Stimulated activated effector memory CD8-positive, alpha-beta T cell treated with anti-CD3 and anti-CD28 coated beads, Interleukin-12 subunit alpha, Interleukin-12 subunit beta, amount 100 ng/mL, for 72 hours (primary cell): ENCODE results near the gene KCNIP2.

Experiments used
- ATAC-seq: fragments of 150-1000 bp; cut with Tn5 transposase; 2 replicates; pipeline ENCODE4 v1.10.0; 2021
- DNase-seq, 2 donors: peaks; one replicate each; pipeline ENCODE4 v3.0.0; 2021 to 2022; ENCODE audit warnings: low spot score in 2 of 2
- H3K27ac Mint-ChIP-seq: one replicate; pipeline ENCODE4 v1.8.0; 2022; ENCODE audit warnings: mild to moderate bottlenecking, mixed read lengths
- H3K36me3 Mint-ChIP-seq: one replicate; pipeline ENCODE4 v1.8.0; 2022; ENCODE audit warnings: mild to moderate bottlenecking, mixed read lengths
- H3K4me1 Mint-ChIP-seq: one replicate; pipeline ENCODE4 v1.8.0; 2022; ENCODE audit warnings: mixed read lengths
- H3K4me3 Mint-ChIP-seq: one replicate; pipeline ENCODE4 v1.8.0; 2022; ENCODE audit warnings: mild to moderate bottlenecking, mixed read lengths
- H3K9me3 Mint-ChIP-seq: one replicate; pipeline ENCODE4 v1.8.0; 2022; ENCODE audit warnings: mixed read lengths

KCNIP2 gene

GRCh38 chr10:101867931-101868330, 24.3 kb upstream of the KCNIP2 start:
- H3K27ac Mint-ChIP-seq, result no peak overlapping the region
- H3K4me1 Mint-ChIP-seq, result no peaks in the 10 kb centered on the region
- DNase-seq (no peak), ATAC-seq (no peak)
- peaks cover 24% of the 10 kb centered on the region for H3K36me3 Mint-ChIP-seq
- H3K4me3 Mint-ChIP-seq, result no peak overlapping the region
- H3K9me3 Mint-ChIP-seq, result no peaks in the 10 kb centered on the region

- peaks cover 10% of the 10 kb centered on the region for H3K36me3 Mint-ChIP-seq
- DNase-seq (no peak), ATAC-seq (no peak)
- no peak overlapping the region for H3K4me3 Mint-ChIP-seq
- H3K27ac Mint-ChIP-seq, result no peak overlapping the region
- H3K4me1 Mint-ChIP-seq, result peaks cover 14% of the 10 kb centered on the region
- peaks cover 10% of the 10 kb centered on the region for H3K9me3 Mint-ChIP-seq
These were observed 15.9 kb upstream of the KCNIP2 start for GRCh38 chr10:101859530-101859929.

- DNase-seq (no peak), ATAC-seq (peak; percentile 96)
- peaks cover 14% of the 10 kb centered on the region for H3K4me1 Mint-ChIP-seq
- H3K9me3 Mint-ChIP-seq, result peaks cover 10% of the 10 kb centered on the region
- no peak overlapping the region for H3K4me3 Mint-ChIP-seq
- peaks cover 10% of the 10 kb centered on the region for H3K36me3 Mint-ChIP-seq
- H3K27ac Mint-ChIP-seq, result peak overlapping the region; percentile 32
These were observed 15.3 kb upstream of the KCNIP2 start for GRCh38 chr10:101858723-101859500.

- ATAC-seq (no peak), DNase-seq (no peak)
- Mint-ChIP-seq H3K4me1 (peaks cover 14% of the 10 kb centered on the region), H3K4me3 (no peak overlapping the region), H3K9me3 (peaks cover 10% of the 10 kb centered on the region), H3K36me3 (peaks cover 10% of the 10 kb centered on the region), H3K27ac (peak overlapping the region; percentile 32)
These were observed 14.3 kb upstream of the KCNIP2 start for GRCh38 chr10:101857802-101858476.

- Mint-ChIP-seq H3K4me3 (no peak overlapping the region), H3K36me3 (peaks cover 10% of the 10 kb centered on the region), H3K27ac (no peak overlapping the region), H3K9me3 (peaks cover 10% of the 10 kb centered on the region), H3K4me1 (peaks cover 14% of the 10 kb centered on the region)
- DNase-seq (no peak), ATAC-seq (no peak)
These were observed 13.0 kb upstream of the KCNIP2 start for GRCh38 chr10:101856626-101857025.

- Mint-ChIP-seq H3K4me3 (no peak overlapping the region), H3K4me1 (no peaks in the 10 kb centered on the region), H3K27ac (peak overlapping the region; percentile 10), H3K9me3 (no peaks in the 10 kb centered on the region), H3K36me3 (peaks cover 17% of the 10 kb centered on the region)
- ATAC-seq, result no peak
- DNase-seq, result no peak
These were observed 8.0 kb upstream of the KCNIP2 start for GRCh38 chr10:101851411-101852116.

GRCh38 chr10:101850749-101851148, 7.1 kb upstream of the KCNIP2 start:
- Mint-ChIP-seq H3K36me3 (peaks cover 17% of the 10 kb centered on the region), H3K9me3 (no peaks in the 10 kb centered on the region), H3K4me1 (no peaks in the 10 kb centered on the region), H3K4me3 (no peak overlapping the region), H3K27ac (peak overlapping the region; percentile 10)
- no peak for ATAC-seq
- no peak for DNase-seq

GRCh38 chr10:101848894-101849351, 5.3 kb upstream of the KCNIP2 start:
- DNase-seq, result no peak
- Mint-ChIP-seq H3K36me3 (peaks cover 17% of the 10 kb centered on the region), H3K4me3 (no peak overlapping the region), H3K4me1 (peaks cover 8% of the 10 kb centered on the region), H3K9me3 (no peaks in the 10 kb centered on the region), H3K27ac (peak overlapping the region; percentile 43)
- no peak for ATAC-seq

- no peak for DNase-seq
- no peaks in the 10 kb centered on the region for H3K9me3 Mint-ChIP-seq
- peaks cover 17% of the 10 kb centered on the region for H3K36me3 Mint-ChIP-seq
- H3K4me3 Mint-ChIP-seq, result no peak overlapping the region
- peak overlapping the region; percentile 43 for H3K27ac Mint-ChIP-seq
- no peak for ATAC-seq
- peaks cover 12% of the 10 kb centered on the region for H3K4me1 Mint-ChIP-seq
These were observed 4.8 kb upstream of the KCNIP2 start for GRCh38 chr10:101848408-101848807.

- Mint-ChIP-seq H3K9me3 (no peaks in the 10 kb centered on the region), H3K4me3 (no peak overlapping the region), H3K36me3 (peaks cover 17% of the 10 kb centered on the region), H3K4me1 (peaks cover 35% of the 10 kb centered on the region), H3K27ac (no peak overlapping the region)
- no peak for DNase-seq
- ATAC-seq, result no peak
These were observed 2.3 kb upstream of the KCNIP2 start for GRCh38 chr10:101845893-101846292.

- no peak for DNase-seq
- peak overlapping the region; percentile 92 for H3K4me3 Mint-ChIP-seq
- ATAC-seq, result no peak
- H3K27ac Mint-ChIP-seq, result no peak overlapping the region
- H3K4me1 Mint-ChIP-seq, result peaks cover 58% of the 10 kb centered on the region
- H3K36me3 Mint-ChIP-seq, result no peaks in the 10 kb centered on the region
- H3K9me3 Mint-ChIP-seq, result no peaks in the 10 kb centered on the region
These were observed 1.8 kb downstream of the KCNIP2 start for GRCh38 chr10:101841826-101842225.

GRCh38 chr10:101840741-101841453, 2.7 kb downstream of the KCNIP2 start:
- Mint-ChIP-seq H3K36me3 (no peaks in the 10 kb centered on the region), H3K4me3 (peak overlapping the region; percentile 92), H3K9me3 (no peaks in the 10 kb centered on the region), H3K27ac (peak overlapping the region; percentile 79), H3K4me1 (peaks cover 61% of the 10 kb centered on the region)
- DNase-seq, result peak; percentile 84 to 91
- peak; percentile 80 for ATAC-seq

- Mint-ChIP-seq H3K4me3 (peak overlapping the region; percentile 92), H3K4me1 (peaks cover 66% of the 10 kb centered on the region), H3K36me3 (no peaks in the 10 kb centered on the region), H3K9me3 (no peaks in the 10 kb centered on the region), H3K27ac (peak overlapping the region; percentile 79)
- DNase-seq, result no peak
- peak; percentile 1 for ATAC-seq
These were observed 3.4 kb downstream of the KCNIP2 start for GRCh38 chr10:101840102-101840684.

GRCh38 chr10:101839416-101840063, 4.1 kb downstream of the KCNIP2 start:
- Mint-ChIP-seq H3K9me3 (no peaks in the 10 kb centered on the region), H3K36me3 (no peaks in the 10 kb centered on the region), H3K4me3 (peak overlapping the region; percentile 92), H3K27ac (peak overlapping the region; percentile 79), H3K4me1 (peaks cover 71% of the 10 kb centered on the region)
- ATAC-seq (peak; percentile 53), DNase-seq (peak; percentile 62 to 83)
